Muscle of arm (tissue), 12 donors: Measurements from ENCODE around the gene AUTS2. TPM values are rescaled to one million over a fixed set of nuclear protein-coding genes. Genes with fewer than 3 reads are reported as not detected.

Experiments used
- DNase-seq: peaks from one replicate; pipeline ENCODE4 v3.0.0-alpha.2; 2013
- polyA plus RNA-seq, 12 donors: library from polyadenylated mRNA; unstranded; fragments of 120-200 nt; gene quantifications; one replicate each; pipeline ENCODE4 v1.2.1, GENCODE V29; 2013; ENCODE audit not compliant: insufficient read length in 12 of 12

AUTS2 gene
- polyA plus RNA-seq, 12 donors = 60.0 to 182 (median 86.6) TPM

DNA sequence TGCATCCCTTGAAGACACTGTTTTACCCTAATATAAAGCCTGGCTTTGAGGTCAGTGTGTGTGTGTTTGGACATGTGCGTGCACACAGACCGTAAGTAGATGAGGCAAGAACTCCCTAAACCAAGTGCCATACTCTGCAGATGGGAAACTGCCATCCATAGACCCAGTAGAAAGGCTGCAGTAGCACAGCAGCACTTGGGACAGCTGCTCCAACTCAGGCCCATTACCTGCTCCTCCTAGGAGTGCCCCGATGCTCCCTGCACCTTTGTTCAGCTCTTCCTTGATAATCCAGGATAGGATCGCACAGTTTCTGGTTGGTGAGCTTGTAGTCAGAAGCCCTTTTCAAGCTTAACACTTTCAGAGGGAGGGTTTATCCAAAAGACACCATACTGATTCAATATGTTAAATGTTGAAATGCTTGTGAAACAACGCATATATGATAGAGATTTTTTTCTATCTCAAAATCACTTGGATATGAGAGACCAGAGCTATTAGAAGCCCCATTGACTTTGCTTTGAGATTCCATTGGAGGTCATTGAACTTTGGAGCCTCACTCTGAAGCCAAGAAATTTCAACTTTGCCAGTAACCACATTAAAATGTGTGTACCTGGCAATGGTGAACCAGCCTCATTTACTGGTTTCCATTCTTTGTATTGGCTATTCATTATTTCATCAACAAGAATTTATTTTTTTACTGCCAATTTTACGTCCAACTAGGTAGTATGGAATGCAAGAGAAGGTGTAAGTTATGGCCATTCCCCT, 776.7 kb downstream of the AUTS2 start:
- no peak for DNase-seq

DNA sequence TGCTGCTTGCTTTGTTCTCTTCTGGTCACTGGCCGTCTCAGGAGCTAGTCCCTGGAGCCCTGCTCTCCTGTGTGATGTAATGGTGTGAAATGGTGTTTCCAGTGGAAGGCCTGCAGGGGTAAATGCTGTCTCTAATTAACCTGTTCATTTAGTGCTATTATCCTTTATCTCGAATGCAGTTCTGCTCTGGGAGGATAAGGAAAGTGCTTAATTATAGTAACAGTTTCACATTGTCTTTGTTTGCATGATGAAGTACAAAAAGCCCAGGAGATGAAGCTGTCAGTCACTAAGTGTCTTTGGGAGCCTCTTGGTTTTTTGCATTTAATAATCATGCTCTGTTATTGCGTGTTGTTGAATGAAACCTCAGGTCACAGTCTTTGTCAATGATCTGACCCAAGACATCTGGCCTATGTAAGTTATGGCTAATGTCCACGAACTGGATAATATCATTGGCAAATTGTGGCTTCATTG, 778.3 kb downstream of the AUTS2 start:
- DNase-seq = no peak

- no peak for DNase-seq
Observed at GRCh38 chr7:70377957-70378356, 779.7 kb downstream of the AUTS2 start.

GRCh38 chr7:70379210-70379609, 780.9 kb downstream of the AUTS2 start:
- no peak for DNase-seq

GRCh38 chr7:70380421-70381015, 782.2 kb downstream of the AUTS2 start:
- DNase-seq = peak; percentile 43

GRCh38 chr7:70383066-70383782, 784.9 kb downstream of the AUTS2 start:
- DNase-seq = no peak

- no peak for DNase-seq
Observed at GRCh38 chr7:70384024-70384423, 785.7 kb downstream of the AUTS2 start.

DNA sequence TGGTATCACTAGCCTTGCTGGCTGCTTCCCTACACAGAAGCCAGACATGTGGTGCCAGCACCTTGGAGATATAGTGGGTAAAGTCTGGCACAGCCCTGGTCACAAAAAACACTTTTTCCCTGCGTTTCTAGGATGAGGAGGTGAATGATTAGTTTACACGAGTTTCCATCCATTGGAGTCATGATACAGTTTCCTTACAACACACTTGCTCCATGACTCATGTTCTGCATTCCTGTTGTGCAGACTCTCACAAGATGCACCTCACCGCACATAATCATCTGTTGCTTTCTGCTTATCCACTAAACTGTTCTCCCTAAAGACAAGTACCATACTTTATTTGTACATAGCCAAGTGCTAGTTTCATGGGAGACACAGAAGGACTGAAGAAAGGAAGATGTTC, 786.6 kb downstream of the AUTS2 start:
- DNase-seq = no peak

DNA sequence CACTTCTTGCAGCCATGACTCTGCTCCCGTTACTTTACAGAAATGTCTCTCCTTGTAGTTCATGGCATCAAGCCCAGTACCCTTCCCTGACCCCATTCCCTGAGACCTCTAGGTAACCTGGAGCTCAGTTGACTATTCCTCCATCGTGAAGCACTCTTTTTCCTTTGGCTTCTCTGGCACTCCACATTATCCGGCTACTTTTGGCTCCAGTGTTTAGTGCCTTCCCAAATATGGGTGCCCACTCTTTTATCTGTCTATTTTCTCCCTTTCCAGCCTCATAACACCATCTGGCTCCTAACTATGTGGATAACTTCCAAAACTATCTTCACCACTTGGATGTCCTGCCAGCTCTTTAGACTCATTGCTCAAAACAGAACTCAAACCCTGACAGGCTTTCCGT, 788.9 kb downstream of the AUTS2 start:
- no peak for DNase-seq

DNA sequence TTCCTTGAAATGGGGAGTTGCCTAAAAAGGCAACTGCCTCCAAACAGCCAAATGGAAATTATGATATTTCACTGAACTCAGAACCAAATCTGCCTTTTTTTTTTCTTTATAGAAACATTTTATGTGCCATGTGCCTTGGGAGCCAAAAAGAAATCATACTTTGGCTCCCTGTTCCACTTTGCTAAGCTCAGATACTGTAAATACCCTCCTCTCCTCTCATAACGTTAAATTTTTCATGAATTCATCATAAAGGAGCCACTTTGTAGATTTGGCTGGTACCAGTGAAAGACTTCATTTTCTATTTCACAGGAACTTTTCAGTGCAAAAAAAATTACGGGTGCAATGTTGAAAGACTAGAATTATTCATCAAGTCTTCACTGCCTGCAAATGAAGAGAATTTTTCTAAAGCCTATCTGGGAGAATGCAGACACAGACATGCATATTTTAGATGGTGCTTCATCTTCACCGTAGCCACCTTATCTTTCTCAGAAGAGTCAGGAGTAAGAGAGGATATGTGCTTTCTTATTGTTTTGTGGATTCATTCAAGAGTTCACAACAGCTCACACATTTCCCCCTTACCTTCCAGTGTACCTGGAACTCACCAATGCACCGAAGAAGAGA, 791.4 kb downstream of the AUTS2 start:
- DNase-seq = no peak

DNA sequence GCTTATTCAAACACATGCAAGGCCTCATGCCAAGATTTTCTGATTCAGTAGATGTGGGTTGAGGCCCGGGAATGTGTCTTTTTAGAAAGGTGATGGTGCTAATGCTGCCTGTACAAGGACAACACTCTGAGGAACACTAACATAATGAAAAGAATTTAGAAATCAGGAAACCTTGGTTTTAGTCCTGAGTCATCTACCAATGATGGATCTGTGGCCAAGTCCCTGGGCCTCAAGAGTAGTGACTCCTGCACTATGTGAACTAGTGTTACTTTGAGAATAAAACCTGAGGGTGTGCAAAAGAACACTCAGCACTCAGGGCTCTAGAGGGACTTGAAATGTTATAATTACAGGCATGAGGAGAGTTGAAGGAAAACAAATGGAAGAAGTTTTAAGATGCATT, 792.0 kb downstream of the AUTS2 start:
- DNase-seq = no peak

GRCh38 chr7:70392256-70392876, 794.1 kb downstream of the AUTS2 start:
- DNase-seq = peak; percentile 71

- no peak for DNase-seq
Observed at GRCh38 chr7:70392877-70393435, 794.7 kb downstream of the AUTS2 start.

- no peak for DNase-seq
Observed at GRCh38 chr7:70393956-70394355, 795.7 kb downstream of the AUTS2 start.

- no peak for DNase-seq
Observed at GRCh38 chr7:70400829-70401380, 802.6 kb downstream of the AUTS2 start.

DNA sequence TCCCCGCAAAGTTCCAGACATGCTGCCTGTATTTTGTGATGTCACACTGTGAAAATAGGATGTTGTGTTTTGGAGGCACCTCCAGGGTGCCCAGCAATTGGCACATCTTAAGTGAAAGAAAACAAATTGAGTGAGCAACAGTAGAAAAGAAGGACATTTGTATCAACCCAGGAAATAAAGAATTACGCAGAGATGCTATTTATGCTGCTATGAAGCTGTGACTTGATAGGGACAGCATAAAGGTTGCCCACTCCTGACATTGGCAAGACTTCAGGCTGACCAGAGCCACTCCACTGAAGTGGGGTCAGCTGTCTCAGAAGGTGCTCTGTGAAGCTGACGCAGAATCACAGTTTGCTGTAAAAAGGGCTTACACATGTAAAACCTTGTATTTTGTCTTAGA, 803.8 kb downstream of the AUTS2 start:
- DNase-seq = no peak

- DNase-seq = no peak
Observed at GRCh38 chr7:70405241-70405640, 807.0 kb downstream of the AUTS2 start.

DNA sequence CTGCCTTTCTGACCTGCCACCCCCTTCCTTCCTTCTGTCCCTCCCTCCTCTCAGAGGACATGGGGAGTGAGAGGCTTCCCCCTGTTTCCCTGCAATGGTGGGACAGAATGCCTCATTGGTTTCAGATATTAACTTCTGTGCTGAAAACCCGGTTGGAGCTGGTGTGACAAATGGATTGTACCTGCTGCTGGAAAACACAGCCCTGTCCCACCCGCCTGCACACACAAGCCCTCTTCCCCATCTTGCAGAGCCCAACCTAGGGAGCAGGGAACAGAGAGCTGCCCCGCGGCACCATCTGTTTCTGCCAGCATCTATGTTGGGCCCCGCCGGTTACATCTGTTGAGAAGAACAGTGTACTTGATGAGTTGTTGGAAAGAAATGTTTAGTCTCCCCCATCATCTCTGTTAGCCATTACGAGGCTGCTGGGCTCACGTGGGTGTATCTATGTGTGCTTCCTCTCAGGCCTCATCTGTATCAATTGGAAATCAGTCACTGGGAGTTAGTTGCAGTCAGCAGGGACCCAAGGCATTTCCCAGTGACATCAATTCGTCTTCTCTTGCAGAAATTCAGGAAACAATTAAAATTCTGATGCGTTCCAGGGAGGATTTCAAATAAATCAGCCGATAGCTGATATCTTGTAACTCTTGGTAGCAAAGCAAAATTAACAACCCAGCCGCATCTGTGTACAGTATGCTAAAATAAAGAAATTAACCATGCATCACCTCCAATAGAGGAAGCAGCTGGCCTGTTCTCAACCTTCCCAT, 808.1 kb downstream of the AUTS2 start:
- no peak for DNase-seq

GRCh38 chr7:70406950-70407209, 808.6 kb downstream of the AUTS2 start:
- no peak for DNase-seq

DNA sequence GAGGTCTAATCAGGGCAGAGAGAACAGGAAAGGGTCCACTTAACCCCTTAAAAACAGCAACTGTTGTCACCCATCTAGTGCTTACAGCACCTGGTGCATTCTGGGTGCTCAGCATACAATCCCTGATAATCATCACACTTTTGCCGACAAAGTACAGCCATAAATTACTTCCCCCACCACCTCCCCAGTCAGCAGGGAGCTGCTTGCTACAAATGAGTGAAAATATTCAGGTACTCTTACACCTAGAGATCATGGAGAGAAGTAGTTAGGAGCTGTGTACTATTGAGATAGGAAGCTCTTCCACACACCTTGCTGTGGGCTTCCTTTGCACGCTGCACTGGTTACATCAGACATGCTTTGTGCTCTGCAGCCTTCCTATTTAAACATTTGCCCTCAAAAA, 810.2 kb downstream of the AUTS2 start:
- DNase-seq = no peak

- DNase-seq = no peak
Observed at GRCh38 chr7:70408891-70409290, 810.6 kb downstream of the AUTS2 start.
